Testis (tissue), 2 donors: ENCODE measurements around the gene RCOR1.

Source experiments
- POLR2A ChIP-seq: fragments of 450-650 bp; IDR thresholded peaks from one replicate; pipeline ENCODE4 v1.6.1; 2017; ENCODE audit warnings: antibody characterized with exemption, mild to moderate bottlenecking, moderate library complexity
- TF ChIP-seq, protein P1 (sequence below), 3 experiments: fragments of 450-650 bp in 2 of 3; fragments of 200-600 bp in 1 of 3; sonication (generic) in 1 of 3; IDR thresholded peaks; one replicate each; pipeline ENCODE4 v1.5.1; 2016 to 2019; ENCODE audit warnings: antibody characterized with exemption in 3 of 3, mild to moderate bottlenecking in 2 of 3, moderate library complexity in 1 of 3

GRCh38 chr14:102693006-102693755 lies 100.7 kb downstream of the RCOR1 start:
- TF ChIP-seq, protein P1, sequence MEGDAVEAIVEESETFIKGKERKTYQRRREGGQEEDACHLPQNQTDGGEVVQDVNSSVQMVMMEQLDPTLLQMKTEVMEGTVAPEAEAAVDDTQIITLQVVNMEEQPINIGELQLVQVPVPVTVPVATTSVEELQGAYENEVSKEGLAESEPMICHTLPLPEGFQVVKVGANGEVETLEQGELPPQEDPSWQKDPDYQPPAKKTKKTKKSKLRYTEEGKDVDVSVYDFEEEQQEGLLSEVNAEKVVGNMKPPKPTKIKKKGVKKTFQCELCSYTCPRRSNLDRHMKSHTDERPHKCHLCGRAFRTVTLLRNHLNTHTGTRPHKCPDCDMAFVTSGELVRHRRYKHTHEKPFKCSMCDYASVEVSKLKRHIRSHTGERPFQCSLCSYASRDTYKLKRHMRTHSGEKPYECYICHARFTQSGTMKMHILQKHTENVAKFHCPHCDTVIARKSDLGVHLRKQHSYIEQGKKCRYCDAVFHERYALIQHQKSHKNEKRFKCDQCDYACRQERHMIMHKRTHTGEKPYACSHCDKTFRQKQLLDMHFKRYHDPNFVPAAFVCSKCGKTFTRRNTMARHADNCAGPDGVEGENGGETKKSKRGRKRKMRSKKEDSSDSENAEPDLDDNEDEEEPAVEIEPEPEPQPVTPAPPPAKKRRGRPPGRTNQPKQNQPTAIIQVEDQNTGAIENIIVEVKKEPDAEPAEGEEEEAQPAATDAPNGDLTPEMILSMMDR (IDR thresholded peaks at IDR 0.05): no peak
- TF ChIP-seq POLR2A: no peak
